Lower leg skin (tissue), 3 donors: ENCODE results near the gene VPS26B.

Experiments used
- CTCF ChIP-seq, 3 donors: fragments of 450-650 bp; IDR thresholded peaks; one replicate each; pipeline ENCODE4 v1.5.1; 2016; ENCODE audit warnings: antibody characterized with exemption in 3 of 3, mild to moderate bottlenecking in 3 of 3, moderate library complexity in 2 of 3
- POLR2A ChIP-seq, 2 donors: fragments of 450-650 bp; IDR thresholded peaks; one replicate each; pipeline ENCODE4 v1.6.1; 2016 to 2017; ENCODE audit warnings: antibody characterized with exemption in 2 of 2, mild to moderate bottlenecking in 1 of 2, moderate library complexity in 1 of 2

GRCh38 chr11:134271978-134272377 lies 47.5 kb downstream of the VPS26B start:
- TF ChIP-seq CTCF (IDR thresholded peaks at IDR 0.05) (no peak), POLR2A (IDR thresholded peaks at IDR 0.05) (no peak)
